HepG2 (cell line): Measurements from ENCODE around the gene LRP10. TPM values are rescaled to one million over a fixed set of nuclear protein-coding genes. Genes with fewer than 3 reads are reported as not detected.

ENCODE experiments used
- ARHGAP35 ChIP-seq: sonication (generic); formaldehyde crosslinking; IDR thresholded peaks from 2 replicates; pipeline ENCODE4 v1.9.0; 2022; ENCODE audit warnings: mild to moderate bottlenecking, inconsistent platforms, moderate library complexity, missing genetic modification reagents, borderline replicate concordance
- KLF13 ChIP-seq: sonication (generic); formaldehyde crosslinking; IDR thresholded peaks from 2 replicates; pipeline ENCODE4 v1.4.0; 2020; ENCODE audit warnings: mild to moderate bottlenecking, missing genetic modification reagents
- MTERF4 ChIP-seq: sonication (generic); formaldehyde crosslinking; IDR thresholded peaks from 2 replicates; pipeline ENCODE4 v1.8.0; 2023; ENCODE audit warnings: mild to moderate bottlenecking, missing genetic modification reagents
- PHF5A ChIP-seq: IDR thresholded peaks from one replicate; pipeline ENCODE4 v1.6.1; 2018; ENCODE audit warnings: low read depth, missing genetic modification reagents; ENCODE audit not compliant: unreplicated experiment
- SIN3A ChIP-seq: IDR thresholded peaks from 2 replicates; pipeline ENCODE4 v1.6.1; 2011; ENCODE audit warnings: low read depth, mild to moderate bottlenecking, control low read depth, low read length, borderline replicate concordance
- SRF ChIP-seq: IDR thresholded peaks from 2 replicates; pipeline ENCODE4 v1.6.1; 2011; ENCODE audit warnings: mild to moderate bottlenecking, low read depth, low read length, moderate library complexity
- TOPORS ChIP-seq: sonication (generic); formaldehyde crosslinking; IDR thresholded peaks from 2 replicates; pipeline ENCODE4 v1.8.0; 2023; ENCODE audit warnings: mild to moderate bottlenecking, missing genetic modification reagents
- ZBTB3 ChIP-seq: sonication (generic); formaldehyde crosslinking; IDR thresholded peaks from 2 replicates; pipeline ENCODE4 v1.4.0; 2020; ENCODE audit warnings: low read depth, mild to moderate bottlenecking, moderate library complexity, missing genetic modification reagents, borderline replicate concordance
- ZFAT ChIP-seq: sonication (generic); formaldehyde crosslinking; conservative IDR thresholded peaks from 2 replicates; pipeline ENCODE4 v1.8.1; 2023; ENCODE audit warnings: missing genetic modification reagents, inconsistent platforms
- ZMYM3 ChIP-seq: sonication (generic); formaldehyde crosslinking; IDR thresholded peaks from 2 replicates; pipeline ENCODE4 v1.5.1; 2020; ENCODE audit warnings: mild to moderate bottlenecking, missing genetic modification reagents
- ZNF256 ChIP-seq: sonication (generic); formaldehyde crosslinking; conservative IDR thresholded peaks from 2 replicates; pipeline ENCODE4 v1.4.0; 2020; ENCODE audit warnings: missing genetic modification reagents
- ZNF282 ChIP-seq: fragments of 450-650 bp; IDR thresholded peaks from 2 replicates; pipeline ENCODE4 v1.6.1; 2018; ENCODE audit not compliant: partially characterized antibody
- ZNF354B ChIP-seq: sonication (generic); formaldehyde crosslinking; IDR thresholded peaks from 2 replicates; pipeline ENCODE4 v1.8.0; 2022; ENCODE audit warnings: mild to moderate bottlenecking, missing genetic modification reagents
- ZNF512 ChIP-seq: sonication (generic); formaldehyde crosslinking; IDR thresholded peaks from 2 replicates; pipeline ENCODE4 v1.4.0; 2020; ENCODE audit warnings: mild to moderate bottlenecking, missing genetic modification reagents
- ZNF567 ChIP-seq: sonication (generic); formaldehyde crosslinking; IDR thresholded peaks from 2 replicates; pipeline ENCODE4 v1.8.1; 2023; ENCODE audit warnings: mild to moderate bottlenecking, missing genetic modification reagents, borderline replicate concordance
- ZNF781 ChIP-seq: sonication (generic); formaldehyde crosslinking; IDR thresholded peaks from 2 replicates; pipeline ENCODE4 v1.5.1; 2020; ENCODE audit warnings: borderline replicate concordance, mild to moderate bottlenecking, missing genetic modification reagents; ENCODE audit errors: not compliant biosample characterization
- ZZZ3 ChIP-seq: sonication (generic); formaldehyde crosslinking; IDR thresholded peaks from 2 replicates; pipeline ENCODE4 v1.4.0; 2020; ENCODE audit warnings: missing genetic modification reagents, mild to moderate bottlenecking, borderline replicate concordance
- polyA plus RNA-seq, 8 experiments: library from polyadenylated mRNA; depleted of rRNA in 3 of 8; stranded (reverse) in 7 of 8; unstranded in 1 of 8; fragments of >200 nt; fragmentation: Illumina TruSeq in 4 of 8; extraction: Trizol in 4 of 8; gene quantifications; 2 replicates each; pipeline versions ENCODE4 v1.2.1 to v1.2.3, GENCODE V29; 2011 to 2016; ENCODE audit warnings: low read depth in 4 of 8, missing spikeins in 1 of 8, mixed read lengths in 1 of 8; ENCODE audit not compliant: insufficient read depth in 1 of 8
- total RNA-seq, 5 experiments: library from RNA; depleted of rRNA; stranded (reverse); fragments of >200 nt; fragmentation: Illumina TruSeq; extraction: Trizol; gene quantifications; 2 replicates each; pipeline ENCODE4 v1.2.3, GENCODE V29; 2016; ENCODE audit warnings: low read depth in 1 of 5
- TF ChIP-seq, protein P1 (sequence below): sonication (generic); formaldehyde crosslinking; conservative IDR thresholded peaks from 2 replicates; pipeline ENCODE4 v1.8.1; 2023; ENCODE audit warnings: missing genetic modification reagents
- TF ChIP-seq, protein P2 (sequence below): sonication (generic); formaldehyde crosslinking; IDR thresholded peaks from 2 replicates; pipeline ENCODE4 v1.4.0; 2020; ENCODE audit warnings: mild to moderate bottlenecking, missing genetic modification reagents
- TF ChIP-seq, protein P3 (sequence below): sonication (generic); formaldehyde crosslinking; IDR thresholded peaks from 2 replicates; pipeline ENCODE4 v1.4.0; 2020; ENCODE audit warnings: missing genetic modification reagents, borderline replicate concordance

The LRP10 gene
- total and polyA plus RNA-seq, 2 of the 13 experiments (the other 11 are each of a cell fraction or from before 2014, with no cell fraction given), result 16.9 to 45.2 TPM

DNA sequence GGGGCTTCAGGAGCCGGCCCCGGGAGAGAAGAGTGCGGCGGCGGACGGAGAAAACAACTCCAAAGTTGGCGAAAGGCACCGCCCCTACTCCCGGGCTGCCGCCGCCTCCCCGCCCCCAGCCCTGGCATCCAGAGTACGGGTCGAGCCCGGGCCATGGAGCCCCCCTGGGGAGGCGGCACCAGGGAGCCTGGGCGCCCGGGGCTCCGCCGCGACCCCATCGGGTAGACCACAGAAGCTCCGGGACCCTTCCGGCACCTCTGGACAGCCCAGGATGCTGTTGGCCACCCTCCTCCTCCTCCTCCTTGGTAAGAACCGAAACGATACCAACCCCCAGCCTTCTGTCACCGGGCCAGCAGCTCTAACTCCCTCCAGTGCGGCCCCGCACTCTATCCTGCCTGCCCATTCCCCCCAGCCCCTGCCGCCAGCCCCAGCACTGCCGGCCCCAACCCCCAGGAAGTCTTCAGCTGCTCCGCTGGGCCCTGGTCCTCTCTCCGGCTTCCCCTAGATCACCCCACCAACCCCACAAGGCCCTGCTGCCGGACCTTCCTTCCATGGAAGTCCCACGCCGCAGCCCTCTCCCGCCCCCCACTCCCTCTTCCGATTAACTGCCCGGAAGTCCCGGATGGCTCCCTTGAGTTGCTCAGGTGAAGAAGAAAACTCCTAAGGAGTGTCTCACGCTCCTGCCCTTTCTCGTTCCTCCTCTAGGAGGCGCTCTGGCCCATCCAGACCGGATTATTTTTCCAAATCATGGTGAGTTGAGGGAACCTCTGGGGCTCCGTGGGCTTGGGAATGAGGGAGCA is 693 bp downstream of the LRP10 start (continued):
- TF ChIP-seq ZNF512 (CRISPR knock-in tag) (no peak), ZNF282 (no peak), ZNF354B (CRISPR knock-in tag) (peak; percentile 9; the same call in 1 of the 2 replicates), ZMYM3 (CRISPR knock-in tag) (0 out of 2 replicates have a peak, but pooled peaks have one; percentile 36), TOPORS (CRISPR knock-in tag) (no peak; the same call in 1 of the 2 replicates), ZNF781 (CRISPR knock-in tag) (peak; percentile 75), SRF (peak; percentile 63; the same call in 1 of the 2 replicates), ZNF256 (CRISPR knock-in tag) (0 out of 2 replicates have a peak, but pooled peaks have one; percentile 0), KLF13 (0 out of 2 replicates have a peak, but pooled peaks have one; percentile 8), ZBTB3 (CRISPR knock-in tag) (peak; percentile 11; the same call in 1 of the 2 replicates), ARHGAP35 (no peak), PHF5A (CRISPR knock-in tag) (no peak), SIN3A (0 out of 2 replicates have a peak, but pooled peaks have one; percentile 9), ZFAT (no peak), MTERF4 (CRISPR knock-in tag) (peak; percentile 66; the same call in 1 of the 2 replicates), ZZZ3 (CRISPR knock-in tag) (no peak), ZNF567 (CRISPR knock-in tag) (no peak)
- TF ChIP-seq, protein P1, sequence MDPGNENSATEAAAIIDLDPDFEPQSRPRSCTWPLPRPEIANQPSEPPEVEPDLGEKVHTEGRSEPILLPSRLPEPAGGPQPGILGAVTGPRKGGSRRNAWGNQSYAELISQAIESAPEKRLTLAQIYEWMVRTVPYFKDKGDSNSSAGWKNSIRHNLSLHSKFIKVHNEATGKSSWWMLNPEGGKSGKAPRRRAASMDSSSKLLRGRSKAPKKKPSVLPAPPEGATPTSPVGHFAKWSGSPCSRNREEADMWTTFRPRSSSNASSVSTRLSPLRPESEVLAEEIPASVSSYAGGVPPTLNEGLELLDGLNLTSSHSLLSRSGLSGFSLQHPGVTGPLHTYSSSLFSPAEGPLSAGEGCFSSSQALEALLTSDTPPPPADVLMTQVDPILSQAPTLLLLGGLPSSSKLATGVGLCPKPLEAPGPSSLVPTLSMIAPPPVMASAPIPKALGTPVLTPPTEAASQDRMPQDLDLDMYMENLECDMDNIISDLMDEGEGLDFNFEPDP (CRISPR knock-in tag), result no peak
- TF ChIP-seq, protein P2, sequence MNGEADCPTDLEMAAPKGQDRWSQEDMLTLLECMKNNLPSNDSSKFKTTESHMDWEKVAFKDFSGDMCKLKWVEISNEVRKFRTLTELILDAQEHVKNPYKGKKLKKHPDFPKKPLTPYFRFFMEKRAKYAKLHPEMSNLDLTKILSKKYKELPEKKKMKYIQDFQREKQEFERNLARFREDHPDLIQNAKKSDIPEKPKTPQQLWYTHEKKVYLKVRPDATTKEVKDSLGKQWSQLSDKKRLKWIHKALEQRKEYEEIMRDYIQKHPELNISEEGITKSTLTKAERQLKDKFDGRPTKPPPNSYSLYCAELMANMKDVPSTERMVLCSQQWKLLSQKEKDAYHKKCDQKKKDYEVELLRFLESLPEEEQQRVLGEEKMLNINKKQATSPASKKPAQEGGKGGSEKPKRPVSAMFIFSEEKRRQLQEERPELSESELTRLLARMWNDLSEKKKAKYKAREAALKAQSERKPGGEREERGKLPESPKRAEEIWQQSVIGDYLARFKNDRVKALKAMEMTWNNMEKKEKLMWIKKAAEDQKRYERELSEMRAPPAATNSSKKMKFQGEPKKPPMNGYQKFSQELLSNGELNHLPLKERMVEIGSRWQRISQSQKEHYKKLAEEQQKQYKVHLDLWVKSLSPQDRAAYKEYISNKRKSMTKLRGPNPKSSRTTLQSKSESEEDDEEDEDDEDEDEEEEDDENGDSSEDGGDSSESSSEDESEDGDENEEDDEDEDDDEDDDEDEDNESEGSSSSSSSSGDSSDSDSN, result peak; percentile 89
- TF ChIP-seq, protein P3, sequence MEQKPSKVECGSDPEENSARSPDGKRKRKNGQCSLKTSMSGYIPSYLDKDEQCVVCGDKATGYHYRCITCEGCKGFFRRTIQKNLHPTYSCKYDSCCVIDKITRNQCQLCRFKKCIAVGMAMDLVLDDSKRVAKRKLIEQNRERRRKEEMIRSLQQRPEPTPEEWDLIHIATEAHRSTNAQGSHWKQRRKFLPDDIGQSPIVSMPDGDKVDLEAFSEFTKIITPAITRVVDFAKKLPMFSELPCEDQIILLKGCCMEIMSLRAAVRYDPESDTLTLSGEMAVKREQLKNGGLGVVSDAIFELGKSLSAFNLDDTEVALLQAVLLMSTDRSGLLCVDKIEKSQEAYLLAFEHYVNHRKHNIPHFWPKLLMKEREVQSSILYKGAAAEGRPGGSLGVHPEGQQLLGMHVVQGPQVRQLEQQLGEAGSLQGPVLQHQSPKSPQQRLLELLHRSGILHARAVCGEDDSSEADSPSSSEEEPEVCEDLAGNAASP (CRISPR knock-in tag), result peak; percentile 64; the same call in 1 of the 2 replicates
